A549 (cell line): ENCODE data around the gene FAM118B. TPM values are rescaled to one million over a fixed set of nuclear protein-coding genes. Genes with fewer than 3 reads are reported as not detected.
A peak's percentile ranks its signal among the peaks of the same experiment; 100 is the strongest.

Experiments
- ATAC-seq, 2 experiments: fragments of 200-7000 bp in 1 of 2; fragments of >200 bp in 1 of 2; cut with Nextera tagmentation in 1 of 2; cut with Tn5 transposase in 1 of 2; 3 replicates each; pipeline versions ENCODE4 v1.8.0 to v1.9.1; 2018 to 2020; ENCODE audit warnings: mild to moderate bottlenecking in 1 of 2, moderate library complexity in 1 of 2
- CTCF ChIA-PET: fragments of 300-600 bp; sonication (Branson Sonifier 250); formaldehyde crosslinking; extraction: SDS; loops from one replicate; lab custom pipeline; 2021; ENCODE audit warnings: antibody characterized with exemption, inconsistent platforms; lab: Yijun Ruan, JAX
- POLR2A ChIA-PET: fragments of 350-600 bp; formaldehyde crosslinking; extraction: SDS; loops from one replicate; lab custom pipeline; 2021; ENCODE audit warnings: antibody characterized with exemption, inconsistent platforms; lab: Yijun Ruan, JAX
- DNase-seq, 2 experiments: peaks; one replicate each; pipeline versions ENCODE4 v3.0.0 to v3.0.0-alpha.2; 2011 to 2016; ENCODE audit warnings: low read depth in 1 of 2, low spot score in 1 of 2
- FAIRE-seq: peaks from 2 replicates; lab custom pipeline; 2011; peaks lifted over from hg19 to GRCh38; lab: Jason Lieb, UNC
- H3K27ac ChIP-seq, 2 experiments: fragments of >200 bp; sonication (Bioruptor Twin); formaldehyde crosslinking; 3 replicates each; pipeline ENCODE4 v1.5.1; 2016 to 2017
- H3K4me1 ChIP-seq: fragments of >200 bp; sonication (Bioruptor Twin); formaldehyde crosslinking; 3 replicates; pipeline ENCODE4 v1.6.1; 2016
- H3K4me2 ChIP-seq: fragments of >200 bp; sonication (Bioruptor Twin); formaldehyde crosslinking; 3 replicates; pipeline ENCODE4 v1.6.1; 2016
- H3K4me3 ChIP-seq: fragments of >200 bp; sonication (Bioruptor Twin); formaldehyde crosslinking; 3 replicates; pipeline ENCODE4 v1.5.1; 2016
- H3K9me3 ChIP-seq: fragments of >200 bp; sonication (Bioruptor Twin); formaldehyde crosslinking; 3 replicates; pipeline ENCODE4 v1.6.1; 2016
- BHLHE40 ChIP-seq: IDR thresholded peaks from 2 replicates; pipeline ENCODE4 v1.6.1; 2012; ENCODE audit warnings: low read depth, low read length, inconsistent platforms
- CEBPB ChIP-seq, 2 experiments: fragments of >200 bp in 1 of 2; sonication (Bioruptor Twin) in 1 of 2; formaldehyde crosslinking in 1 of 2; IDR thresholded peaks; 2 replicates each; pipeline ENCODE4 v1.6.1; 2012 to 2016
- E2F6 ChIP-seq: IDR thresholded peaks from 2 replicates; pipeline ENCODE4 v1.6.1; 2012; ENCODE audit warnings: low read depth, borderline replicate concordance
- FOSB ChIP-seq: fragments of 250-450 bp; sonication (Bioruptor Pico); IDR thresholded peaks from 2 replicates; pipeline ENCODE4 v1.5.0; 2020; ENCODE audit warnings: mild to moderate bottlenecking, moderate library complexity
- FOSL2 ChIP-seq, 2 experiments: fragments of 450-650 bp in 1 of 2; fragments of >200 bp in 1 of 2; sonication (Bioruptor Twin) in 1 of 2; formaldehyde crosslinking; IDR thresholded peaks; 2 replicates each; pipeline versions ENCODE4 v1.5.0 to v1.6.1; 2016 to 2020; ENCODE audit warnings: mild to moderate bottlenecking in 1 of 2, moderate library complexity in 1 of 2
- FOXS1 ChIP-seq: fragments of 250-450 bp; sonication (Bioruptor Pico); IDR thresholded peaks from 2 replicates; pipeline ENCODE4 v1.5.0; 2020; ENCODE audit warnings: mild to moderate bottlenecking, moderate library complexity
- HES2 ChIP-seq: fragments of >200 bp; sonication (Bioruptor Twin); formaldehyde crosslinking; IDR thresholded peaks from 2 replicates; pipeline ENCODE4 v1.6.1; 2016
- HOXB5 ChIP-seq: fragments of 250-450 bp; sonication (Bioruptor Pico); IDR thresholded peaks from 2 replicates; pipeline ENCODE4 v1.5.0; 2020; ENCODE audit warnings: mild to moderate bottlenecking, moderate library complexity
- JUN ChIP-seq, 2 experiments: fragments of >200 bp; sonication (Bioruptor Twin); formaldehyde crosslinking; IDR thresholded peaks; 2 replicates in 1 of 2; 3 replicates in 1 of 2; pipeline ENCODE4 v1.6.1; 2016 to 2017
- KDM5A ChIP-seq: fragments of 200-600 bp; sonication (generic); IDR thresholded peaks from 2 replicates; pipeline ENCODE4 v1.6.1; 2016; ENCODE audit warnings: antibody characterized with exemption, mild to moderate bottlenecking
- MAX ChIP-seq: IDR thresholded peaks from 2 replicates; pipeline ENCODE4 v1.6.1; 2012
- MYC ChIP-seq: IDR thresholded peaks from 2 replicates; pipeline ENCODE4 v1.6.1; 2012; ENCODE audit warnings: mild to moderate bottlenecking, inconsistent platforms, low read length, improper control_type of control experiment, borderline replicate concordance
- NFE2L2 ChIP-seq: fragments of 150-350 bp; conservative IDR thresholded peaks from 2 replicates; pipeline ENCODE4 v1.6.1; 2014; ENCODE audit warnings: low read length
- NPAS2 ChIP-seq: fragments of 250-450 bp; sonication (Bioruptor Pico); IDR thresholded peaks from 2 replicates; pipeline ENCODE4 v1.8.0; 2022; ENCODE audit warnings: mild to moderate bottlenecking, moderate library complexity, borderline replicate concordance
- NR3C1 ChIP-seq: fragments of >200 bp; sonication (Bioruptor Twin); formaldehyde crosslinking; IDR thresholded peaks from 3 replicates; pipeline ENCODE4 v1.6.1; 2017
- PBX3 ChIP-seq: IDR thresholded peaks from 2 replicates; pipeline ENCODE4 v1.6.1; 2012
- PHF8 ChIP-seq: fragments of 200-600 bp; sonication (generic); IDR thresholded peaks from 2 replicates; pipeline ENCODE4 v1.6.1; 2016; ENCODE audit warnings: low read depth, mild to moderate bottlenecking, antibody characterized with exemption, moderate library complexity, borderline replicate concordance
- POLR2A ChIP-seq: IDR thresholded peaks from 2 replicates; pipeline ENCODE4 v1.6.1; 2012; ENCODE audit warnings: mild to moderate bottlenecking, low read length
- POLR2AphosphoS2 ChIP-seq: conservative IDR thresholded peaks from 2 replicates; pipeline ENCODE4 v1.6.1; 2012; ENCODE audit warnings: low read length, improper control_type of control experiment, inconsistent platforms
- RAD21 ChIP-seq, 2 experiments: fragments of >200 bp in 1 of 2; sonication (Bioruptor Twin) in 1 of 2; formaldehyde crosslinking in 1 of 2; IDR thresholded peaks in 1 of 2; conservative IDR thresholded peaks in 1 of 2; 2 replicates in 1 of 2; 3 replicates in 1 of 2; pipeline ENCODE4 v1.6.1; 2012 to 2018; ENCODE audit warnings: inconsistent platforms in 1 of 2
- TFCP2L1 ChIP-seq: fragments of 250-450 bp; sonication (Bioruptor Pico); IDR thresholded peaks from 2 replicates; pipeline ENCODE4 v1.5.0; 2021; ENCODE audit warnings: mild to moderate bottlenecking
- TP53 ChIP-seq: fragments of 250-450 bp; sonication (Bioruptor Pico); IDR thresholded peaks from 2 replicates; pipeline ENCODE4 v1.5.0; 2021; ENCODE audit warnings: mild to moderate bottlenecking, moderate library complexity
- USF2 ChIP-seq: fragments of 450-650 bp; IDR thresholded peaks from 2 replicates; pipeline ENCODE4 v1.6.1; 2014; ENCODE audit warnings: antibody characterized with exemption
- ZFP36 ChIP-seq: fragments of 450-650 bp; IDR thresholded peaks from 2 replicates; pipeline ENCODE4 v1.6.1; 2014; ENCODE audit warnings: borderline replicate concordance; ENCODE audit not compliant: partially characterized antibody
- ZNF302 ChIP-seq: fragments of 250-450 bp; sonication (Bioruptor Pico); IDR thresholded peaks from 2 replicates; pipeline ENCODE4 v1.9.0; 2021; ENCODE audit warnings: inconsistent platforms, mild to moderate bottlenecking, moderate library complexity
- WGBS: methylation state at CpG from one replicate; pipeline ENCODE4 v1.1.6; 2017; ENCODE audit errors: missing lambda C conversion rate; 5-methylcytosine and 5-hydroxymethylcytosine counted together
- polyA plus RNA-seq, 4 experiments: library from polyadenylated mRNA; depleted of rRNA in 3 of 4; stranded (reverse); fragments of >200 nt; fragmentation: RNase III in 1 of 4; extraction: RNeasy Plus Mini Kit Qiagen cat#74134 plus additional on column Dnase treatment in 1 of 4; gene quantifications; 2 replicates in 3 of 4; 3 replicates in 1 of 4; pipeline ENCODE4 v1.2.3, GENCODE V29; 2011 to 2017

Gene FAM118B
- polyA plus RNA-seq, 2 of the 4 experiments (the other 2 are of a cell fraction) = 14.9 to 23.9 TPM

GRCh38 chr11:126303623-126304456, 92.3 kb downstream of the FAM118B start, which contains the start of gene DCPS:
DCPS (plus strand) TSS chr11:126304060; CDS start chr11:126304081, 21 bp downstream.
- WGBS = 2% methylated on average over 30 of the region's 61 CpGs
- CTCF ChIA-PET = no interaction called here
- Histone ChIP-seq H3K27ac (peak within 1 kb of the TSS; percentile 89 to 99), H3K9me3 (no peaks in the 10 kb centered on the region)
- ATAC-seq = peak; percentile 99
- peak; percentile 79 for TF ChIP-seq E2F6
- TF ChIP-seq MAX = peak; percentile 89
- peak; percentile 46 to 79; a peak in 4 of 5 replicates for TF ChIP-seq JUN (IDR thresholded peaks at IDR 0.05)
- peak; percentile 80 for TF ChIP-seq KDM5A
- peak; percentile 63; the same call in 1 of the 2 replicates for TF ChIP-seq TP53 (CRISPR knock-in tag)
- TF ChIP-seq NFE2L2 = no peak
- no peak for TF ChIP-seq CEBPB (IDR thresholded peaks at IDR 0.05)
- TF ChIP-seq HOXB5 (CRISPR knock-in tag) = peak; percentile 16; the same call in 1 of the 2 replicates
- peak; percentile 95 for TF ChIP-seq POLR2A
- TF ChIP-seq FOSB (CRISPR knock-in tag) = no peak
- TF ChIP-seq MYC = peak; percentile 48; the same call in 1 of the 2 replicates
- peak; percentile 99 for TF ChIP-seq PHF8
- TF ChIP-seq HES2 = no peak
- TF ChIP-seq, all 56 proteins: peak for 9
- POLR2A ChIA-PET = interaction anchor here (0.6 to 1.0 kb wide), 3 partner anchors 18 to 50 kb away, joined by 3 to 5 read pairs (median 3); no protein-coding TSS in a partner anchor
- peak within 1 kb of the TSS; percentile 90 for H3K4me2 ChIP-seq
- H3K4me1 ChIP-seq = peaks cover 8% of the 10 kb centered on the region; the same call in 1 of the 3 replicates
- DNase-seq (peak; percentile 87 to 88), FAIRE-seq (no peak)
- H3K4me3 ChIP-seq = peak within 1 kb of the TSS; percentile 64

- ChIA-PET POLR2A (interaction anchor here (0.9 to 1.0 kb wide), 2 partner anchors 22 to 49 kb away, joined by 3 to 5 read pairs; no protein-coding TSS in a partner anchor), CTCF (no interaction called here)
- 81% methylated on average over 12 of the region's 12 CpGs for WGBS
- Histone ChIP-seq H3K4me2 (peak overlapping the region; percentile 90), H3K4me3 (peak overlapping the region; percentile 64), H3K9me3 (no peaks in the 10 kb centered on the region), H3K4me1 (peaks cover 8% of the 10 kb centered on the region; the same call in 1 of the 3 replicates), H3K27ac (peak overlapping the region; percentile 89 to 99)
- DNase-seq (no peak), FAIRE-seq (no peak), ATAC-seq (peak; percentile 33 to 41; a peak in 4 of 6 replicates)
- TF ChIP-seq KDM5A (no peak), USF2 (no peak), ZNF302 (no peak), PBX3 (no peak), RAD21 (conservative IDR thresholded peaks at IDR 0.05 in 1 of 2, IDR thresholded peaks at IDR 0.05 in 1 of 2) (no peak), NR3C1 (no peak), ZFP36 (no peak), TFCP2L1 (CRISPR knock-in tag) (no peak), FOSL2 (IDR thresholded peaks at IDR 0.05) (no peak), FOSL2 (CRISPR knock-in tag; IDR thresholded peaks at IDR 0.05) (no peak), E2F6 (no peak), NFE2L2 (no peak), NPAS2 (CRISPR knock-in tag) (no peak), POLR2AphosphoS2 (no peak), BHLHE40 (no peak), FOXS1 (CRISPR knock-in tag) (no peak)
Measured at GRCh38 chr11:126304457-126305075, 93.0 kb downstream of the FAM118B start.
